Central memory CD8-positive, alpha-beta T cell (primary cell): Measurements from ENCODE around the gene NEK9.
"Not testable (repeated sequence)": the region's sequence is repeated elsewhere in the genome, so short reads cannot be mapped to it uniquely, and the experiment has no call there.

Experiments
- ATAC-seq: fragments of 150-1000 bp; cut with Tn5 transposase; replicated peaks from 2 replicates; pipeline ENCODE4 v1.10.0; 2022; ENCODE audit warnings: mild to moderate bottlenecking, moderate FRiP score, moderate number of reproducible peaks; ENCODE audit not compliant: poor library complexity, severe bottlenecking; ENCODE audit errors: extremely low read depth
- DNase-seq, 2 donors: peaks; one replicate each; pipeline ENCODE4 v3.0.0; 2021; ENCODE audit warnings: low spot score in 2 of 2
- H3K27ac Mint-ChIP-seq: one replicate; pipeline ENCODE4 v1.8.0; 2022; ENCODE audit warnings: low read depth, mild to moderate bottlenecking, moderate library complexity, mixed read lengths
- H3K27me3 Mint-ChIP-seq: one replicate; pipeline ENCODE4 v1.8.0; 2022; ENCODE audit warnings: mixed read lengths
- H3K36me3 Mint-ChIP-seq: one replicate; pipeline ENCODE4 v1.8.0; 2022; ENCODE audit warnings: mild to moderate bottlenecking, moderate library complexity, mixed read lengths; ENCODE audit not compliant: insufficient read depth
- H3K4me1 Mint-ChIP-seq: one replicate; pipeline ENCODE4 v1.8.0; 2022; ENCODE audit warnings: mixed read lengths
- H3K4me3 Mint-ChIP-seq: one replicate; pipeline ENCODE4 v1.8.0; 2022; ENCODE audit warnings: mild to moderate bottlenecking, moderate library complexity, mixed read lengths
- H3K9me3 Mint-ChIP-seq: one replicate; pipeline ENCODE4 v1.8.0; 2022; ENCODE audit warnings: mixed read lengths

The NEK9 gene

GRCh38 chr14:75141062-75141461 lies 14.2 kb upstream of the NEK9 start:
- no peaks in the 10 kb centered on the region for H3K9me3 Mint-ChIP-seq
- H3K27me3 Mint-ChIP-seq, result no peaks in the 10 kb centered on the region
- H3K27ac Mint-ChIP-seq, result peak overlapping the region; percentile 52
- ATAC-seq (peak; percentile 83), DNase-seq (peak in 1 of 2 donors; percentile 26)
- H3K36me3 Mint-ChIP-seq, result peaks cover 25% of the 10 kb centered on the region
- H3K4me1 Mint-ChIP-seq, result peaks cover 61% of the 10 kb centered on the region
- no peak overlapping the region for H3K4me3 Mint-ChIP-seq

- DNase-seq (no peak), ATAC-seq (no peak)
- H3K4me1 Mint-ChIP-seq, result peaks cover 59% of the 10 kb centered on the region
- no peak overlapping the region for H3K4me3 Mint-ChIP-seq
- H3K27ac Mint-ChIP-seq, result peak overlapping the region; percentile 52
- peaks cover 27% of the 10 kb centered on the region for H3K36me3 Mint-ChIP-seq
- no peaks in the 10 kb centered on the region for H3K9me3 Mint-ChIP-seq
- H3K27me3 Mint-ChIP-seq, result no peaks in the 10 kb centered on the region
Observed at GRCh38 chr14:75140620-75141019, 13.8 kb upstream of the NEK9 start.

- no peak for ATAC-seq
- peaks cover 23% of the 10 kb centered on the region for H3K36me3 Mint-ChIP-seq
- no peaks in the 10 kb centered on the region for H3K27me3 Mint-ChIP-seq
- no peaks in the 10 kb centered on the region for H3K9me3 Mint-ChIP-seq
- peak overlapping the region; percentile 47 for H3K27ac Mint-ChIP-seq
- H3K4me1 Mint-ChIP-seq, result peaks cover 50% of the 10 kb centered on the region
- no peak overlapping the region for H3K4me3 Mint-ChIP-seq
- DNase-seq, result no peak
Observed at GRCh38 chr14:75139185-75139584, 12.3 kb upstream of the NEK9 start.

DNA sequence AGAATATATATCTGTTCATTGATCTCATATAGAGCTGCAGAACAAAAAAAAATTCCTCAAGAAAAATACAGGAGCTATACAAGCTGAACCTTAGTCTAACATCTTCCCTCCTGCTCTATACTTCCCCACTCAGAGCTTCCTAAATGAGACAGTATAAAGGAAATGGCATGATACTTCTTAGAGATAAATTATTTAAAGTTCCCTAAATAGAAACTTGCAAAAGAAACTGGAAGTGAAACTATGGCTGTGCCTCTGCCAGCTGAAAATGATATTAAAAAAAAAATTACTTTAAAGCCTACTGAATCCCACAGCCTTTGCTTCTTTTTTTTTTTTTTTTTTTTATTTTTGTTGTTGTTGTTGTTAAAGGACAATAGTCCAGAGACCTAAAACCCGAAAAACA lies 11.6 kb upstream of the NEK9 start:
- H3K9me3 Mint-ChIP-seq, result no peaks in the 10 kb centered on the region
- ATAC-seq, result no peak
- DNase-seq, result no peak
- peaks cover 23% of the 10 kb centered on the region for H3K36me3 Mint-ChIP-seq
- H3K27me3 Mint-ChIP-seq, result no peaks in the 10 kb centered on the region
- no peak overlapping the region for H3K4me3 Mint-ChIP-seq
- H3K4me1 Mint-ChIP-seq, result peaks cover 46% of the 10 kb centered on the region
- H3K27ac Mint-ChIP-seq, result peak overlapping the region; percentile 47

DNA sequence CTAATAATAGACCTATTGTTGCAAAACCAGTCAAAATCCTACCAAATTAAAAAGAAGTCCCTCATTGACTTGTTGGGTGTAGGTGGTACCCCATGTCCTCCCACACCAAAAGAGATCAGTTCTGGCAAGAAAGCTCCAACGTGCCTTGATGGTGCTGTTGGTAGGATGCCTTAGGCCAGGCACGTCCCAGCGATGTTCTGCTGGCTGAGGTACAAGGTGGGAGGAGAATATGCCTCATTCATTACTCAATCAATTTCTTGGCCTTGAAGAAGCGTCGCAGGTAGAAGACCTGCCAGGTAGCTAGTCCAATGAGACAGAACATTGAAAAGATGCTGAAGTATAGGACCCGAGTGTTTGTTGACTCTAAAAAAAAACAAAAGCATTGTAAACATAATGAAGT lies 7.8 kb upstream of the NEK9 start:
- Mint-ChIP-seq H3K36me3 (peaks cover 29% of the 10 kb centered on the region), H3K4me1 (peaks cover 25% of the 10 kb centered on the region), H3K27me3 (no peaks in the 10 kb centered on the region), H3K9me3 (no peaks in the 10 kb centered on the region), H3K27ac (no peak overlapping the region), H3K4me3 (no peak overlapping the region)
- no peak for DNase-seq
- no peak for ATAC-seq

DNA sequence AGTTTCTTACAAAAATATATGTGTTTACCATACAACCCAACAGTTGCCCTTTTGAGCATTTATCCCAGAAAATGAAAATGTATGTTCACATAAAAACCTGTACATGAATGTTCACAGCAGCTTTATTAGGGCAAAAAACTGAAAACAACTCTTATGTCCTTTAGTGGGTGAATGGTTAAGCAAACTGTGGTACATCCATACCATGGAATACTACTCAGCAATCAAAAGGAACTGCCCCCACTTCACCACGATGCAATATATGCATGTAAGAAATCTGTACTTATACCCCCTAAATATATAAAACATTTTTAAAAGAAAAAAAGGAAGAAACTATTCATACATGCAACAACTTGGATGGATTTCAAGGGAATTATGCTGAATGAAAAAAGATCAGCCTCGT lies 6.7 kb upstream of the NEK9 start:
- ATAC-seq, result no peak
- Mint-ChIP-seq H3K27me3 (no peaks in the 10 kb centered on the region), H3K4me3 (no peak overlapping the region), H3K4me1 (peaks cover 18% of the 10 kb centered on the region), H3K27ac (peak overlapping the region; percentile 10), H3K36me3 (peaks cover 29% of the 10 kb centered on the region), H3K9me3 (no peaks in the 10 kb centered on the region)
- DNase-seq, result no peak

DNA sequence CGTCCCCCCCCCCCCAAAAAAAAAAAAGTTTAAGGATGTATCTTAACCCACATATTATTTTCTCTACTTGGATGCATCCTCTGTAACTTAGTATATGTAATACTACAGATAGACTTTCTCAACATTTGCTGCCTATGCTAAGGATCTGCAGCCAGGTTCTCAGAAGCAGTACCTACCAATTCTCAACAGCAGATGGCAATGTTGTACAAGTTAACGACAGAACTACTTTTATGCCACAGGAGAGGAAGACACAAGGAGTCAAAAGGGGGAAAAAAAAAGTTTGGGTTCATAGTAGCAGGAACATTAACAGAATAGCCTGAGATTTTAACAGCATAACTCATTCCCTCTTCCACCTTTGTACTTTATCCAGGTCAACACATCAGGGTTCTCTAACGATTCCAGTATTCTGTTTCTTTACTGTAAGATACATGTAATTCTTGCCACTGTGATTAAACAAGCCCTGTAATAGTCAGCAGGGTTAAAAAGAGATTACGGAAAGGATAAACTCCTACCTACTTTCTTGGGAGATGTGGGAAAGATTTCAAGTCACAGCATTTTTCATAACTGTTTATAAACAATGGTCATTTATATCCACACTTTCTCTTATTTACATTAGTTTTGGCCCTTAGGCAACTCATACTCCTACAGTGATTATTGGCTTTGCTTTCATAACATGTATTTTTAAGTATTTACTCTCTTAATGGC lies 5.7 kb upstream of the NEK9 start:
- Mint-ChIP-seq H3K36me3 (peaks cover 30% of the 10 kb centered on the region), H3K27ac (peak overlapping the region; percentile 10), H3K4me1 (peaks cover 13% of the 10 kb centered on the region), H3K4me3 (no peak overlapping the region), H3K27me3 (no peaks in the 10 kb centered on the region), H3K9me3 (no peaks in the 10 kb centered on the region)
- DNase-seq (peak; percentile 32 to 59), ATAC-seq (peak; percentile 62)

GRCh38 chr14:75128596-75128990 lies 1.7 kb upstream of the NEK9 start:
- H3K9me3 Mint-ChIP-seq, result no peaks in the 10 kb centered on the region
- ATAC-seq (no peak), DNase-seq (no peak)
- H3K4me1 Mint-ChIP-seq, result peaks cover 45% of the 10 kb centered on the region
- H3K27me3 Mint-ChIP-seq, result no peaks in the 10 kb centered on the region
- H3K4me3 Mint-ChIP-seq, result peak overlapping the region; percentile 11
- H3K27ac Mint-ChIP-seq, result no peak overlapping the region
- peaks cover 31% of the 10 kb centered on the region for H3K36me3 Mint-ChIP-seq

GRCh38 chr14:75127903-75128595 lies 1.2 kb upstream of the NEK9 start:
- Mint-ChIP-seq H3K4me3 (peak overlapping the region; percentile 84), H3K36me3 (peaks cover 28% of the 10 kb centered on the region), H3K27ac (peak overlapping the region; percentile 99), H3K4me1 (peaks cover 45% of the 10 kb centered on the region), H3K27me3 (no peaks in the 10 kb centered on the region), H3K9me3 (no peaks in the 10 kb centered on the region)
- DNase-seq, result no peak
- ATAC-seq, result no peak

- Mint-ChIP-seq H3K4me3 (peak overlapping the region; percentile 84), H3K27ac (peak overlapping the region; percentile 99), H3K36me3 (peaks cover 23% of the 10 kb centered on the region), H3K4me1 (peaks cover 41% of the 10 kb centered on the region)
- not testable (repeated sequence) for ATAC-seq, H3K27me3 Mint-ChIP-seq, H3K9me3 Mint-ChIP-seq, DNase-seq
Observed at GRCh38 chr14:75127474-75127820, 599 bp upstream of the NEK9 start.

GRCh38 chr14:75126121-75126544 lies 715 bp downstream of the NEK9 start:
- DNase-seq, result no peak

GRCh38 chr14:75125617-75126016 lies 1.2 kb downstream of the NEK9 start:
- peaks cover 42% of the 10 kb centered on the region for H3K4me1 Mint-ChIP-seq
- no peak for ATAC-seq
- H3K4me3 Mint-ChIP-seq, result peak overlapping the region; percentile 84
- H3K9me3 Mint-ChIP-seq, result no peaks in the 10 kb centered on the region
- H3K36me3 Mint-ChIP-seq, result peaks cover 22% of the 10 kb centered on the region
- H3K27me3 Mint-ChIP-seq, result no peaks in the 10 kb centered on the region
- DNase-seq, result no peak
- H3K27ac Mint-ChIP-seq, result peak overlapping the region; percentile 99

More at GRCh38 chr14:75126121-75126544, 715 bp downstream of the NEK9 start:
- H3K27ac Mint-ChIP-seq, result peak overlapping the region; percentile 99
- peaks cover 24% of the 10 kb centered on the region for H3K36me3 Mint-ChIP-seq
- H3K4me1 Mint-ChIP-seq, result peaks cover 40% of the 10 kb centered on the region
- H3K27me3 Mint-ChIP-seq, result no peaks in the 10 kb centered on the region
- H3K9me3 Mint-ChIP-seq, result no peaks in the 10 kb centered on the region
- no peak for ATAC-seq
- peak overlapping the region; percentile 84 for H3K4me3 Mint-ChIP-seq

DNA sequence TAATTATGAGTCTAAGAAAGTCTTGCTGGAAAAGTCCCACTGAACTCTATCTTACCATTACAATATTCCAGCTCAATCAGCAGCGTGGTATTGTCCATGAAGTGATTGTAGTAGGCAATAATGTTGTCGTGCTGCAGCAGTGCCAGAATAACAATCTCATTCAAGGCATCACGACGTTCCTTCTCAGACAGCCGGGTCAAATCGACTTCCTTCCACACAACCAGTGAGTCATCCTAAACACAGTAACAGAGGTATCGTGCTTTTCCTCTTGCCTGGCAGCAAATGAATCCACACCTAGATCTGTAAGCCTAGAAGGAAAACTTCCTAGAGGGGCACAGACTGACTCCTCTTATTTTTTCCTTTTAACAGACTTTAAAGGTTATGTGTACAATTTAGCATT lies 2.9 kb downstream of the NEK9 start:
- Mint-ChIP-seq H3K27me3 (no peaks in the 10 kb centered on the region), H3K4me1 (peaks cover 42% of the 10 kb centered on the region), H3K4me3 (no peak overlapping the region), H3K27ac (peak overlapping the region; percentile 36), H3K36me3 (peaks cover 30% of the 10 kb centered on the region), H3K9me3 (no peaks in the 10 kb centered on the region)
- DNase-seq (no peak), ATAC-seq (no peak)
